Smooth muscle cell (in vitro differentiated cells): ENCODE results near the gene CHMP4B. TPM values are rescaled to one million over a fixed set of nuclear protein-coding genes. Genes with fewer than 3 reads are reported as not detected.

Experiments used
- DNase-seq: peaks from one replicate; lab custom pipeline; 2025; ENCODE audit not compliant: unreplicated experiment; lab: John Stamatoyannopoulos, UW
- H2AFZ ChIP-seq: fragments of 200-600 bp; sonication (generic); 2 replicates; pipeline ENCODE4 v1.6.0; 2016; ENCODE audit warnings: antibody characterized with exemption, low read depth, mild to moderate bottlenecking
- H3F3A ChIP-seq: fragments of 200-600 bp; sonication (generic); 2 replicates; pipeline ENCODE4 v1.6.0; 2017; ENCODE audit warnings: antibody characterized with exemption, low read depth
- H3K27ac ChIP-seq: fragments of 200-600 bp; sonication (generic); 2 replicates; pipeline ENCODE4 v1.5.1; 2016; ENCODE audit warnings: low read depth, mild to moderate bottlenecking
- H3K27me3 ChIP-seq: fragments of 200-600 bp; sonication (generic); 2 replicates; pipeline ENCODE4 v1.6.1; 2016; ENCODE audit warnings: low read depth, mild to moderate bottlenecking
- H3K36me3 ChIP-seq: fragments of 200-600 bp; sonication (generic); 2 replicates; pipeline ENCODE4 v1.5.1; 2016; ENCODE audit warnings: low read depth
- H3K4me1 ChIP-seq: fragments of 200-600 bp; sonication (generic); 2 replicates; pipeline ENCODE4 v1.5.1; 2016; ENCODE audit warnings: low read depth
- H3K4me2 ChIP-seq: fragments of 200-600 bp; sonication (generic); 2 replicates; pipeline ENCODE4 v1.6.0; 2016; ENCODE audit warnings: mild to moderate bottlenecking
- H3K4me3 ChIP-seq: fragments of 200-600 bp; sonication (generic); 2 replicates; pipeline ENCODE4 v1.5.1; 2016; ENCODE audit warnings: mild to moderate bottlenecking
- H3K79me2 ChIP-seq: fragments of 200-600 bp; sonication (generic); 2 replicates; pipeline ENCODE4 v1.6.0; 2016; ENCODE audit warnings: low read depth, mild to moderate bottlenecking
- H3K9ac ChIP-seq: fragments of 200-600 bp; sonication (generic); 2 replicates; pipeline ENCODE4 v1.6.0; 2016; ENCODE audit warnings: low read depth
- H3K9me3 ChIP-seq: fragments of 200-600 bp; sonication (generic); replicated peaks from 2 replicates; pipeline ENCODE4 v1.5.1; 2016; ENCODE audit warnings: low read depth
- H4K20me1 ChIP-seq: fragments of 200-600 bp; sonication (generic); 2 replicates; pipeline ENCODE4 v1.6.0; 2016; ENCODE audit warnings: low read depth
- WGBS: methylation state at CpG from one replicate; pipeline ENCODE4 v1.1.7; 2016; ENCODE audit warnings: low lambda C conversion rate; 5-methylcytosine and 5-hydroxymethylcytosine counted together
- polyA plus RNA-seq: library from polyadenylated mRNA; unstranded; fragments of >200 nt; fragmentation: Nextera tagmentation; extraction: Ambion mirVana; gene quantifications from 2 replicates; pipeline ENCODE4 v1.2.1, GENCODE V29; 2016
- total RNA-seq: library from RNA; depleted of rRNA; stranded (reverse); fragments of >200 nt; gene quantifications from 2 replicates; pipeline ENCODE4 v1.2.3, GENCODE V29; 2014
- TF ChIP-seq, protein P1 (sequence below): fragments of 200-600 bp; sonication (generic); IDR thresholded peaks from 2 replicates; pipeline ENCODE4 v1.5.1; 2017; ENCODE audit warnings: borderline replicate concordance, mild to moderate bottlenecking, antibody characterized with exemption; ENCODE audit not compliant: insufficient read depth, poor library complexity, severe bottlenecking

CHMP4B gene
- total and polyA plus RNA-seq, 2 experiments from 2014 or later, result 6.2 to 49.4 TPM

DNA sequence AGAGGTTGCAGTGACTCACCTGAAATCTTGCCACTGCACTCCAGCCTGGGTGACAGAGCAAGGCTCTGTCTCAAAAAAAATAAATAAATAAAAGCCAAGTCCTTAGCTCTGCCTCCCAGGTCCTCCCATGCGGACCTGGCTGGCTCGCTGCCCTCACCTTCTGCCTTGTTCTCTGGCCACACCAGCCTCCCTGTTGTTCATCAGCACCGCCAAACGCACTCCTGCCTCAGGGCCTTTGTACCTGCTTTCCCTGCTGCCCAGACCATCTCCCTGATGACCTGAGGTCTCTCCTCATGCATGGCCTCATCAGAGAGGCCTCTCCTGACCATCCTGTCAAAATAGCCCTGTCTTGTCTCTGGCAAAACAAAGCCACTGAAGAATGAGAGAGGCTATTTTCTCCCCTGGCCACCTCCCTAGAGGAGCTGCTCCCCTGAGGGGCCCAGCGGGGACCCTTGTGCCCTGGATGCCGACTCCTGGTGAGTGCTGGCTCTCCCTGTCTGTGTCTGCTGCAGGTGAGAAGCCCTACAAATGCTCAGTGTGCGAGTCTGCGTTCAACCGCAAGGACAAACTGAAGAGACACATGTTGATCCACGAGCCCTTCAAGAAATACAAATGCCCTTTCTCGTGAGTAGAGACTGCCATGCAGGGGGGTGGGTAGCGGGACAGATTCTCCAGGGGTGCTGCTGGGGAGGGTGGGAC lies 22.6 kb upstream of the CHMP4B start:
- TF ChIP-seq, protein P1, sequence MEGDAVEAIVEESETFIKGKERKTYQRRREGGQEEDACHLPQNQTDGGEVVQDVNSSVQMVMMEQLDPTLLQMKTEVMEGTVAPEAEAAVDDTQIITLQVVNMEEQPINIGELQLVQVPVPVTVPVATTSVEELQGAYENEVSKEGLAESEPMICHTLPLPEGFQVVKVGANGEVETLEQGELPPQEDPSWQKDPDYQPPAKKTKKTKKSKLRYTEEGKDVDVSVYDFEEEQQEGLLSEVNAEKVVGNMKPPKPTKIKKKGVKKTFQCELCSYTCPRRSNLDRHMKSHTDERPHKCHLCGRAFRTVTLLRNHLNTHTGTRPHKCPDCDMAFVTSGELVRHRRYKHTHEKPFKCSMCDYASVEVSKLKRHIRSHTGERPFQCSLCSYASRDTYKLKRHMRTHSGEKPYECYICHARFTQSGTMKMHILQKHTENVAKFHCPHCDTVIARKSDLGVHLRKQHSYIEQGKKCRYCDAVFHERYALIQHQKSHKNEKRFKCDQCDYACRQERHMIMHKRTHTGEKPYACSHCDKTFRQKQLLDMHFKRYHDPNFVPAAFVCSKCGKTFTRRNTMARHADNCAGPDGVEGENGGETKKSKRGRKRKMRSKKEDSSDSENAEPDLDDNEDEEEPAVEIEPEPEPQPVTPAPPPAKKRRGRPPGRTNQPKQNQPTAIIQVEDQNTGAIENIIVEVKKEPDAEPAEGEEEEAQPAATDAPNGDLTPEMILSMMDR, result no peak
- DNase-seq, result no peak
- peaks cover 14% of the 10 kb centered on the region for H3F3A ChIP-seq
- H3K27me3 ChIP-seq, result no peaks in the 10 kb centered on the region
- no peak overlapping the region for H3K4me2 ChIP-seq
- no peaks in the 10 kb centered on the region for H3K9me3 ChIP-seq
- WGBS, result 86% methylated on average over 12 of the region's 12 CpGs
- no peaks in the 10 kb centered on the region for H3K36me3 ChIP-seq
- H3K9ac ChIP-seq, result no peak overlapping the region
- H3K27ac ChIP-seq, result peak overlapping the region; percentile 68
- H4K20me1 ChIP-seq, result peaks cover 3% of the 10 kb centered on the region
- no peak overlapping the region for H3K4me3 ChIP-seq
- H3K79me2 ChIP-seq, result no peaks in the 10 kb centered on the region
- H3K4me1 ChIP-seq, result no peaks in the 10 kb centered on the region
- no peak overlapping the region for H2AFZ ChIP-seq

DNA sequence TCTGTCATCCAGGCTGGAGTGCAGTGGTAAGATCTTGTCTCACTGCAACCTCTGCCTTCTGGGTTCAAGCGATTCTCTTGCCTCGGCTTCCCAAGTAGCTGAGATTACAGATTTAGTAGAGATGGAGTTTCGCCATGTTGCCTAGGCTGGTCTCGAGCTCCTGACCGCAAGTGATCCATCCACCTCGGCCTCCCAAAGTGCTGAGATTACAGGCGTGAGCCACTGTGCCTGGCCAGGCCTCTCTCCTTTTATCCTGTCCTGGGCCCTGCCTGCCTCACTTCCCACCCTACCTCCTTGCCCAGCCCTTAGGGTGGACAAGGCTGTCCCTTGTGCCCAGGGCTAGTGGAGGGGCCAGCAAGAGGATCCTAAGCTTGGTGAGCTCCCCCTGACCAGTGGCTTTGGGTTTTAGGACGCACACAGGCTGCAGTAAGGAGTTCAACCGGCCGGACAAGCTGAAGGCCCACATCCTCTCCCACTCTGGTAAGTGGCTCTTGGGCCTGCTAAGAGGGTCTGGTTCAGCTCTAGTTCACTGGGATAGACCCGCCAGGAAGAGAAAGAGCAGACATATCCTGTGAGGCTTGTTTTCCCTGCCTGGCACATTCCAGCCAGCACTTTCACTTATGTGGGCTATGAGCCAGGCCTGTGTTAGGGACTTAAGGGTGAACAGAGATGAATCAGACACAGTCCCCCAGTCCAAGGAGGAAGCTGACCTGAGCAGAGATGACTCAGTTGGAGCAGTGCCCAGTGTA lies 21.9 kb upstream of the CHMP4B start:
- Histone ChIP-seq H2AFZ (no peak overlapping the region), H4K20me1 (peaks cover 3% of the 10 kb centered on the region), H3K27ac (peak overlapping the region; percentile 68), H3K79me2 (no peaks in the 10 kb centered on the region), H3K9ac (no peak overlapping the region), H3K36me3 (no peaks in the 10 kb centered on the region), H3K4me2 (peak overlapping the region; percentile 13), H3K4me1 (no peaks in the 10 kb centered on the region), H3F3A (peaks cover 21% of the 10 kb centered on the region), H3K9me3 (no peaks in the 10 kb centered on the region), H3K4me3 (no peak overlapping the region), H3K27me3 (no peaks in the 10 kb centered on the region)
- no peak for DNase-seq
- TF ChIP-seq, protein P1, result no peak
- 38% methylated on average over 11 of the region's 11 CpGs for WGBS

DNA sequence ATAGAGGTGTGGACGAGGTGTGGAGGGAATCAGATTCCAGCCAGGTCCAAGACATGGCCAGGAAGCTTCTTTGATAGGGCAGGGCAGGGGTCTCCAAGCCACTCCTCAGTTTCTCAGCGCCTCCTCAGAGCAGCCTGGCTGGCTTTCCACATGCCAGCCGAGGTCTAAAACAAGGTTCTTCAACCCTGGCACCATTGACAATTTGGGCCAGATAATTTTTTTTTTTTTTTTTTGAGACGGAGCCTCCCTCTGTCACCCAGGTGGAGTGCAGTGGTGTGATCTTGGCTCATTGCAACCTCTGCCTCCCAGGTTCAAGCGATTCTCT lies 21.3 kb upstream of the CHMP4B start:
- Histone ChIP-seq H4K20me1 (peaks cover 3% of the 10 kb centered on the region), H3K4me3 (no peak overlapping the region), H3K9me3 (no peaks in the 10 kb centered on the region), H3K27me3 (no peaks in the 10 kb centered on the region), H3K27ac (peak overlapping the region; percentile 21), H3F3A (peaks cover 24% of the 10 kb centered on the region), H3K4me1 (no peaks in the 10 kb centered on the region), H3K79me2 (no peaks in the 10 kb centered on the region), H2AFZ (no peak overlapping the region), H3K4me2 (peak overlapping the region; percentile 1), H3K36me3 (no peaks in the 10 kb centered on the region), H3K9ac (no peak overlapping the region)
- DNase-seq, result no peak
- 72% methylated on average over 5 of the region's 5 CpGs for WGBS
- TF ChIP-seq, protein P1, result no peak
